ENCODE results near the gene CCDC17. TPM values are rescaled to one million over a fixed set of nuclear protein-coding genes. Genes with fewer than 3 reads are reported as not detected.
"Not testable (repeated sequence)": the region's sequence is repeated elsewhere in the genome, so short reads cannot be mapped to it uniquely, and the experiment has no call there.

The CCDC17 gene
- total RNA-seq, 1 donor from 2014 or later: 2.8 TPM

DNA sequence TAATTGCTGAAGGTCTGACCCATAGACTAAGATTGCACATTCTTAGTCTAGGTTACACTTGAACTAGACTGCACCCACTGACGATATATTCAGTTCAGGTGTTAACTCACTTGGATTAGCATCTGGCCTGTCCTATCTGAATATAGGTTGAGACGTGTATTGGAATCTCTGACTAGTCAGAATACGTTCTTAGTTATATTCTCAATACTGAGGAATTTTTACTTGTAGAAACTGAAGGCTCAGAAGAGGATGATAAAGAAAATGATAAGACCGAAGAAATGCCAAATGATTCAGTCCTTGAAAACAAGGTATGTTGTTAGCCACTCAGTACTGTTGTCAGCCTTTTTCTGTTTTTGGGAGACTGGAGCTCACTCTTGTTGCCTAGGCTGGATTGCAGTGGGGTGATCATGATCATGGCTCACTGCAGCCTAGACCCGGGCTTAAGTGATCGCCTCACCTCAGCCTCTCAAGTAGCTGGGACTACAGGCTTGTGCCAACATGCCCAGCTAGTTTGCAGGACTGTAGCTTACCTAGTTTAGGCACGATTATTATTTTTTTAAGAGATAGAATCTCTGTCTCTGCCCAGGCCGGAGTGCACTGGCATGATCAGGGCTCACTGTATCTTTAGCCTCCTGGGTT lies 10.8 kb downstream of the CCDC17 start:
- Mint-ChIP-seq H3K4me3 (no peak overlapping the region), H3K27me3 (no peaks in the 10 kb centered on the region), H3K27ac (no peak overlapping the region), H3K9me3 (no peaks in the 10 kb centered on the region), H3K4me1 (peaks cover 3% of the 10 kb centered on the region), H3K36me3 (ENCODE audit: low read depth) (peaks cover 62% of the 10 kb centered on the region)
- no peak for DNase-seq
- intact Hi-C loops (cut with micrococcal nuclease): no loop called here

DNA sequence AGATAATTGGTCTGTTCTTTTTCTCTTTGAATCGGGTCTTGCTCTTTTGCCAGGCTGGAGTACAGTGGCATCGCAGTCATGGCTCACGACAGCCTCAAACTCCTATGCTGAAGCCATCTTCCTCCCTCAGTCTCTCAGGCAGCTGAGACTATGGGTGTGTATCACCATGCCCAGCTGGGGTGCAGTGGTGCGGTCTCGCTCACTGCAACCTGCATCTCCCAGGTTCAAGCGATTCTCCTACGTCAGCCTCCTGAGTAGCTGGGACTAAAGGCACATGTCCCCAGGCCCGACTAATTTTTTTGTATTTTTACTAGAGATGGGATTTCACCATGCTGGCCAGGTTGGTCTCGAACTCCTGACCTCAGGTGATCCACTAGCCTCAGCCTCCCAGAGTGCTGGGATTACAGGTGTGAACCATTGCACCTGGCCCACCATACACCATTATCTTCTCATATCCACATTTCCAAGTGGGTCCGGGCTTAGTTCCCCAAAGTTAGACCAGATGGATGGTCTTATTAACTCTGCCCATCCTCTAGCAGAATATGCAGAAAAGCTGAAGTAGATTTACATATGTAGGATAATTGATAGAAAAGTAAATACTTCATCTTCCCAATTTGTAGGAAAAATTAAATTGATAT lies 13.1 kb downstream of the CCDC17 start:
- no peaks in the 10 kb centered on the region for H3K27me3 Mint-ChIP-seq
- H3K36me3 Mint-ChIP-seq (ENCODE audit: low read depth): peaks cover 62% of the 10 kb centered on the region
- H3K27ac Mint-ChIP-seq: peak overlapping the region; percentile 34
- no peak overlapping the region for H3K4me3 Mint-ChIP-seq
- no peak for DNase-seq
- intact Hi-C loops (cut with micrococcal nuclease): no loop called here
- H3K9me3 Mint-ChIP-seq: no peaks in the 10 kb centered on the region
- H3K4me1 Mint-ChIP-seq: peaks cover 15% of the 10 kb centered on the region

DNA sequence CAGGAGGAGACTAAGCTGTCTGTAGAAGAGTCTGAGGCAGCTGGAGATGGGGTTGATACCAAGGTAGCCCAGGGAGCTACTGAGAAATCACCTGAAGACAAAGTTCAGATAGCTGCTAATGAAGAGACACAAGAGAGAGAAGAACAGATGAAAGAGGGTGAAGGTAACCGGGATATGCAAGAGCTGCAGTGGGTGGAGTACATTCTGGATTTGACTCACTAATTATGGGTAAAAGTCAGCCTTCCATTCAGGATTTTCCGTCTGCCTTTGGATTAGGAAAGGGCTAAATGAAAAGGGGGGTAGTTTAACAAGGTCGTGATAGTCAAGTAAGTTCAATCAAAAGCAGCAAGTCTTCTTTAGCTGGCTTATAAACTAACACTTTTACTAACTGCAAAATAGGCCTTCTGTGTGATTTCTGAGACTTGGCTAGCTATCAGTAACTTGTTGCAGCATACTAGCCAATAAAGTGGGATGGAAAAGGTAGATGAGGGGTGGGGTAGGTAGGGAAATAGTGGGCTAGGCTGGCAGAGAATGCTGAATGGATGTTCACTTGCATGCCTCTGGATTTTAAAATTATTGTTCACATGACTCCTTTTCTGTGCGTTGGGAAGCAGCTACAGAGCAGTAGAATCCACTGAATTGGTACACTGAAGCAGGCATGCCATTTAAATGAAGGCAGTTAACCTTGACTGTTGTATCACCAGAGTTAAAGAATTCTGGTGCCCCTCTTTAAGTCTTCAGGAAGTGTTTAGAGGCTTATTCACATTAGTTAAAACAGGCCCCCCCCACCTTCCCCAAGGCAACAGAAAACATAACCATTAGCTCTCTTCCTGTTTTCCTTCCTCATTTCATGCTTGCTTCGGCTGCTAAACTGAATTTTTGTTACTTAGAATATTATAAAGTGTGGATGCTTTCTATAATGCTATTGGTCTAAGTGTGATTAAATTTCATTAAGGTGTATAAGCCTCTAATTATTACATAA lies 15.4 kb downstream of the CCDC17 start:
- Mint-ChIP-seq H3K4me3 (no peak overlapping the region), H3K9me3 (no peaks in the 10 kb centered on the region), H3K27me3 (no peaks in the 10 kb centered on the region), H3K36me3 (ENCODE audit: low read depth) (peaks cover 54% of the 10 kb centered on the region), H3K27ac (peak overlapping the region; percentile 15), H3K4me1 (peaks cover 18% of the 10 kb centered on the region)
- no peak for DNase-seq
- intact Hi-C loops (cut with micrococcal nuclease): no loop called here

DNA sequence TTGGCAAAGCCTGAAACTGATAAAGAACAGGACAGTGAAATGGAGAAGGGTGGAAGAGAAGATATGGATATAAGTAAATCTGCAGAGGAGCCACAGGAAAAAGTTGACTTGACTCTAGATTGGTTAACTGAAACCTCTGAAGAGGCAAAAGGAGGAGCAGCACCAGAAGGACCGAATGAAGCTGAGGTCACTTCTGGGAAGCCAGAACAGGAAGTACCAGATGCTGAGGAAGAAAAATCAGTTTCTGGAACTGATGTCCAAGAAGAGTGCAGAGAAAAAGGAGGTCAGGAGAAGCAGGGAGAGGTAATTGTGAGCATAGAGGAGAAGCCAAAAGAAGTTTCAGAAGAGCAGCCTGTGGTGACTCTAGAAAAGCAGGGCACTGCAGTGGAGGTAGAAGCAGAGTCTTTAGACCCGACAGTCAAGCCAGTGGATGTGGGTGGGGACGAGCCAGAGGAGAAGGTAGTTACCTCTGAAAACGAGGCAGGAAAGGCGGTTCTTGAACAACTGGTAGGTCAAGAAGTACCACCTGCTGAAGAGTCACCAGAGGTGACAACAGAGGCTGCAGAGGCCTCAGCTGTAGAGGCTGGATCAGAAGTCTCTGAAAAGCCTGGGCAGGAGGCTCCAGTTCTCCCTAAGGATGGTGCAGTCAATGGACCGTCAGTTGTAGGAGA lies 16.3 kb downstream of the CCDC17 start:
- no peaks in the 10 kb centered on the region for H3K9me3 Mint-ChIP-seq
- peaks cover 50% of the 10 kb centered on the region for H3K36me3 Mint-ChIP-seq (ENCODE audit: low read depth)
- H3K27ac Mint-ChIP-seq: peak overlapping the region; percentile 68
- intact Hi-C loops (cut with micrococcal nuclease): no loop called here
- no peaks in the 10 kb centered on the region for H3K27me3 Mint-ChIP-seq
- H3K4me3 Mint-ChIP-seq: no peak overlapping the region
- H3K4me1 Mint-ChIP-seq: peaks cover 18% of the 10 kb centered on the region
- DNase-seq: no peak

DNA sequence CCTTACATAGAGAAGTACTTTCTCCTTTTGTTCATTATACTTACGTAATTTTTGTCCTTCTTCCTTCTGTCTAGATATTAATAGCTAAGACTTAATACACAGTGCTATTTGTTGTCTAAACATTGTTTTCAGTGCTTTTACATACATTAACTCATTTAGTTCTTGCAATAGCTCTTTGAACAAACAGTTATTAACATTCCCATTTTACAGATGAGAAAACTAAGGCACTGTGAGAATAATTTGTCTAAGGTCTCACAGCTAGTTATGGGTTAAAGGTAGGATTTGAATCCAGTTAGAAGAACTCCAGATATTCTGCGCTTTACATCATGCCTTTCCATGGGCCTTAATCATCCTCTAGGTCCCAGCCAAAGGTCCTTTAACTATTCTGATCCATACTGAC lies 19.6 kb downstream of the CCDC17 start:
- peaks cover 38% of the 10 kb centered on the region for H3K4me1 Mint-ChIP-seq
- H3K36me3 Mint-ChIP-seq (ENCODE audit: low read depth): peaks cover 47% of the 10 kb centered on the region
- intact Hi-C loops (cut with micrococcal nuclease): no loop called here
- no peaks in the 10 kb centered on the region for H3K27me3 Mint-ChIP-seq
- no peak overlapping the region for H3K4me3 Mint-ChIP-seq
- DNase-seq: no peak
- no peaks in the 10 kb centered on the region for H3K9me3 Mint-ChIP-seq
- no peak overlapping the region for H3K27ac Mint-ChIP-seq

DNA sequence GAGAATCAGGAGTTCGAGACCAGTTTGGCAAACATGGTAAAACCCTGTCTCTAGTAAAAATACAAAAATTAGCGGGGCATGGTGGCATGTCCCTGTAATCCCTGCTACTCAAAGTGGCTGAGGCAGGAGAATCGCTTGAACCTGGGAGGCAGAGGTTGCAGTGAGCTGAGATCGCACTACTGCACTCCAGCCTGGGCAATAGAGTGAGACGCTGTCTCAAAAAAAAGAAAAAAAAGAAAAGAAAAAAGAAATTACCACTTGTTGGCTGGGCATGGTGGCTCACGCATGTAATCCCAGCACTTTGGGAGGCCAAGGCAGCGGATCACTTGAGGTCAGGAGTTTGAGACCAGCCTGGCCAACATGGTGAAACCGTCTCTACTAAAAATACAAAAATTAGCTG lies 27.1 kb downstream of the CCDC17 start:
- H3K4me3 Mint-ChIP-seq: not testable (repeated sequence)

DNA sequence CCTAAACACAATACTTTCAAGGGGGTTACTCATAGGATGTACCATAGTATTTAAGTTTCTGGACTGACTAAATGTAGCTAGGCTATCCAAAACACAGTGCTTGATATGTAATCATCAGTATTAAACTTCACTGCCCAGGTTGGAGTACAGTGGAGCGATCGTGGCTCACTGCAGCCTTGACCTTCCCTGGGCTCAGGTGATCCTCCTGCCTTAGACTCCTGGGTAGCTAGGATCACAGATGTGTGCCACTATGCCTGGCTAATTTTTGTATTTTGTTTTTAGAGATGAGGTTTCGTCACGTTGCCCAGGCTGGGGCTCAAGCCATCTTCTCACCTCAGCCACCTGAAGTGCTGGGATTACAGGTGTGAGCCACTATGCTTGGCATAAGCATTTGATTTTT lies 29.4 kb downstream of the CCDC17 start:
- Mint-ChIP-seq H3K4me1 (peaks cover 26% of the 10 kb centered on the region), H3K36me3 (ENCODE audit: low read depth) (peaks cover 44% of the 10 kb centered on the region), H3K27me3 (no peaks in the 10 kb centered on the region), H3K9me3 (no peaks in the 10 kb centered on the region), H3K4me3 (no peak overlapping the region), H3K27ac (no peak overlapping the region)
- intact Hi-C loops (cut with micrococcal nuclease): no loop called here
- DNase-seq: no peak

More for the DNA sequence above, 27.1 kb downstream of the CCDC17 start:
- intact Hi-C loops (cut with micrococcal nuclease); DNase-seq; H3K27ac Mint-ChIP-seq; H3K9me3 Mint-ChIP-seq; H3K27me3 Mint-ChIP-seq: not testable (repeated sequence)
- H3K4me1 Mint-ChIP-seq: peaks cover 39% of the 10 kb centered on the region
- peaks cover 46% of the 10 kb centered on the region for H3K36me3 Mint-ChIP-seq (ENCODE audit: low read depth)

DNA sequence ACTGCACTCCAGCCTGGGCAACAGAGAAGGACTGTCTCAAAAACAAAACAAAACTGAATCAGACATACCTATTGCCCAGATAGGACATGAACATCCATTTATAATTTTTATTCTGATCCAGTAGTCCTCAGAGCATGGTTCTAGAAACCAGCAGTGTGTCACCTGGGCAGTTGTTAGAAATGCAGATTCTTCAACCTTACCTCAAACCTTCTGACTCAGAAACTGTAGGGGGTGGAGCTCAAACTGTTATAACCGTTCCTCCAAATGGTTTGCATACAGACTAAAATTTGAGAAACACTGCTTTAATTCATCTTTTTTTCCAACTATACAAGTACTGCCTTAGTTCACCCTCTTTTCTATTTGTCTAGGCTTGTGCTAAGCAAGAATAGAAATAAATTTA lies 34.0 kb downstream of the CCDC17 start:
- no peak overlapping the region for H3K27ac Mint-ChIP-seq
- H3K27me3 Mint-ChIP-seq: no peaks in the 10 kb centered on the region
- no peak overlapping the region for H3K4me3 Mint-ChIP-seq
- DNase-seq: no peak
- peaks cover 39% of the 10 kb centered on the region for H3K36me3 Mint-ChIP-seq (ENCODE audit: low read depth)
- no peaks in the 10 kb centered on the region for H3K9me3 Mint-ChIP-seq
- intact Hi-C loops (cut with micrococcal nuclease): loop anchor here (10.0 kb wide), 2 partner anchors 655 to 785 kb away; partner anchors contain the start of genes BTBD19, DYNLT4, PLK3 and RAD54L
- peaks cover 31% of the 10 kb centered on the region for H3K4me1 Mint-ChIP-seq

DNA sequence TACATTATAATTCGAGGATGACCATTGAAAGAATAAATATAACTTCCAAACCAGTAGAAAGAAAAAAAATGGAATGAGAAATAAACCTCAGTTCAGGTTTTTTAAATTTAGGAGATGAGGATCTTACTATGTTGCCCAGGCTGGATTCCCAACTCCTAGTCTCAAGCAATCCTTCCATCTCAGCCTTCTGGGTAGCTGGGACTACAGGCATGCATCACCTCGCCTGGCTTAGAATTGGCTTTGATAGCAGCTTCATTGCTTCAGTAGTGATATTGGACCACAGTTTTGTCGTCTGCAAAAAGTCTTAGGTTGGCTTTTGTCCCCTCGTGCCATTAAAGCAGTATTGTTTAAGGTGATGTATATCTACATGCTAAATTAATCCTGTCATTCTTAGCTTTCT lies 37.1 kb downstream of the CCDC17 start:
- Mint-ChIP-seq H3K4me3 (peak overlapping the region; percentile 99), H3K9me3 (no peaks in the 10 kb centered on the region), H3K27ac (peak overlapping the region; percentile 91), H3K36me3 (ENCODE audit: low read depth) (peaks cover 24% of the 10 kb centered on the region), H3K4me1 (peaks cover 31% of the 10 kb centered on the region), H3K27me3 (no peaks in the 10 kb centered on the region)
- DNase-seq: no peak
- intact Hi-C loops (cut with micrococcal nuclease): loop anchor here (10.0 kb wide), 2 partner anchors 658 to 782 kb away; partner anchors contain the start of genes BTBD19, DYNLT4, PLK3 and RAD54L

DNA sequence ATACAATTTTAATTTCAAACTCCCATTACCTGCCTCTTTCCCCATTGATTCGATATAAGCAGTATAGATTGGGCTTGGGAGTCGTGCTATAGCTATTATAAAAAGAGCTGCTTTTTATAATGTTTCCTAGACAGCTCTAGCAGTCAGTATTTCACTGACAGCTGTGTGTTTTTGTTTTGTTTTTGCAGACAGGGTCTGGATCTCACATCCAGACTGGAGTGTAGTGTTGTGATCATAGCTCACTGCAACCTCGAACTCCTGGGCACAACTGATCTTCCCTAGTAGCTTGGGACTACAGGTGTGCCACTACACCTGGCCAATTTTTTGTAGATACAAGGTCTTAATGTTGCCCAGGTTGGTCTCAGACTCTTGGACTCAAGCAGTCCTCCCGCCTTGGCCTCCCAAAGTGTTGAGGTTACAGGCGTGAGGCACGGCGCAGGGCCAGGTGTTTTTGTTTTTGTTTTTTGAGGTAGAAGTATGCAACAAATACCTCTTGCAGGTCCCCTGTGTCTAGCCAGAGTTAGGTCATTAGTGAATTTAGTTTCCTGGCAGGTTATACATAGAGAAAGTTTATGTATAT lies 38.3 kb downstream of the CCDC17 start:
- Mint-ChIP-seq H3K27ac (peak overlapping the region; percentile 98), H3K36me3 (ENCODE audit: low read depth) (peaks cover 17% of the 10 kb centered on the region), H3K4me3 (peak overlapping the region; percentile 99)

DNA sequence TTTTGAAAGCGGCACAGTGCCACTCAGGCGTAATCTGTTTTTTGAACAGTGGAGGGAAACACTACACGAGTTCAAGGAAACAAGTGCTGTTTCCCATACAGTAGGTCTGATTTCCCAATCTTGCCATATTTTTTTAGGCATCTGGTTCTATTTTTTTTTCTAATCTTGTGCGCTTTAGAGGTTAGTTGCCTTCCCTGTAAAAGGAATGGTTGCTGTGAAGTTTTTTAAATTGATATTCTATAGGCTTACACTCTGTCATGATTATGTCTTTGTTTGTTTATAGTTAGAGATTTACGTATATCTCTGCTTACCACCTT lies 38.8 kb downstream of the CCDC17 start:
- intact Hi-C loops (cut with micrococcal nuclease): loop anchor here (2.0 to 10.0 kb wide), 3 partner anchors 574 to 780 kb away; partner anchors contain the start of genes BTBD19, DYNLT4, HECTD3 and PLK3
- DNase-seq: no peak
- H3K4me1 Mint-ChIP-seq: peaks cover 28% of the 10 kb centered on the region
- H3K27me3 Mint-ChIP-seq: no peaks in the 10 kb centered on the region
- H3K4me3 Mint-ChIP-seq: peak overlapping the region; percentile 99
- H3K36me3 Mint-ChIP-seq (ENCODE audit: low read depth): peaks cover 16% of the 10 kb centered on the region
- H3K9me3 Mint-ChIP-seq: no peaks in the 10 kb centered on the region
- peak overlapping the region; percentile 98 for H3K27ac Mint-ChIP-seq

More for the DNA sequence above, 38.3 kb downstream of the CCDC17 start:
- Mint-ChIP-seq H3K4me1 (peaks cover 28% of the 10 kb centered on the region), H3K27me3 (no peaks in the 10 kb centered on the region), H3K9me3 (no peaks in the 10 kb centered on the region)
- DNase-seq: peak; percentile 66
- intact Hi-C loops (cut with micrococcal nuclease): loop anchor here (2.0 to 10.0 kb wide), 3 partner anchors 575 to 781 kb away; partner anchors contain the start of genes BTBD19, DYNLT4, HECTD3 and PLK3

DNA sequence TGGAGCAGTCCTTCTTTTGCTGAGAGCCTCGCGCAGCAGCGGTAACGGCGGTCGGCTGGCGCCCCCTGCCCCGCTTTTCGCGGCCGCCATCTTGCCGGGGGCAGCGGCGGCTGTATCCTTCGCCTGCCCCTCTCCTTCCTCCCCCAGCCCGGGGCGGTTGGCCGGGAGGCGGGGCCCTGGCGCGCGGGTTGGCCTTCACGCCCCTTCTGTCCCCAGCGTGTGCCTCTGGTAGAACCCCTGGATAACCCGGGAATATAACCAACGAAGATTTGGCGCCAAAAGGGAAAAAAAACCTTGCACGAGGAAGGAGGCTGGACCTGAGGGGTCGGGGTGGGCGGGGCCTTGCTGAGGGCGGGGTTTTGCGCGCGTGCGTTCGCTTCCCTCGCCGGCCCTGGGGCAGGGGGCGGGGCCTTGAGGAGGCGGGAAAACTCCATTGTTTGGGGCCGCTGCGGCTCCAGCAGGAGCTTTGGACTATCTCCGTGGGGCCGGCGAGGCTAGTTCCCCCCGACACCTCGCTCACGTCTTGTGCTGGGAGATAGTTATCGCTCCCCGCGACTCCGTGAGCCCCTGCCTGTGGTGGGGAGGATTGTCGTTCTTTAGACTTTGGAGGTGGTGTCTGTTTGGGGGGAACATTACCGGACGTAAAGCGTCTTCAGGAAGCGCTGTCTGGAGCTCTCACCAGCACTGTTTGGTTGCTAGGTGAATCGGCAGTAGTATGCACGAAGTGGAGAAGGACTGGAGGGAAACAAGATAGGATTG lies 39.3 kb downstream of the CCDC17 start:
- no peaks in the 10 kb centered on the region for H3K27me3 Mint-ChIP-seq
- intact Hi-C loops (cut with micrococcal nuclease): loop anchor here (1.0 to 10.0 kb wide), 9 partner anchors 84 to 1552 kb away; partner anchors contain the start of genes BTBD19, CCDC163, DYNLT4 and HECTD3

More for the DNA sequence above, 39.3 kb downstream of the CCDC17 start:
- Mint-ChIP-seq H3K4me1 (peaks cover 25% of the 10 kb centered on the region), H3K36me3 (ENCODE audit: low read depth) (peaks cover 16% of the 10 kb centered on the region), H3K27ac (peak overlapping the region; percentile 98), H3K9me3 (no peaks in the 10 kb centered on the region), H3K4me3 (peak overlapping the region; percentile 99)
- peak; percentile 96 for DNase-seq

Data from activated CD4-positive, alpha-beta T cell treated with anti-CD3 and anti-CD28 coated beads, Interleukin-2, amount 10 ng/mL, durations not matched to agents 24 days and 14 days (primary cell).